Neural crest cell (in vitro differentiated cells): Measurements from ENCODE around the gene CD99. TPM values are rescaled to one million over a fixed set of nuclear protein-coding genes. Genes with fewer than 3 reads are reported as not detected.

Source experiments
- DNase-seq: peaks from one replicate; pipeline ENCODE4 v3.0.0; 2021; ENCODE audit warnings: low read depth, mixed read lengths, low spot score
- H3K27ac Mint-ChIP-seq: one replicate; pipeline ENCODE4 v1.8.0; 2021; ENCODE audit warnings: mild to moderate bottlenecking, mixed read lengths; ENCODE audit not compliant: unreplicated experiment
- H3K27me3 Mint-ChIP-seq: 2 replicates; pipeline ENCODE4 v1.8.0; 2021; ENCODE audit warnings: low read depth, mild to moderate bottlenecking, mixed read lengths
- H3K36me3 Mint-ChIP-seq: 2 replicates; pipeline ENCODE4 v1.8.0; 2021; ENCODE audit warnings: low read depth, mild to moderate bottlenecking, mixed read lengths
- H3K4me1 Mint-ChIP-seq: 2 replicates; pipeline ENCODE4 v1.8.0; 2021; ENCODE audit warnings: mixed read lengths
- H3K4me3 Mint-ChIP-seq: one replicate; pipeline ENCODE4 v1.8.0; 2021; ENCODE audit warnings: mild to moderate bottlenecking, mixed read lengths
- H3K9me3 Mint-ChIP-seq: 2 replicates; pipeline ENCODE4 v1.8.0; 2021; ENCODE audit warnings: mixed read lengths
- total RNA-seq: library from RNA; stranded (reverse); gene quantifications from 2 replicates; pipeline ENCODE4 v1.2.1, GENCODE V29; 2021
- TF ChIP-seq, protein P1 (sequence below): fragments of 200-600 bp; sonication (generic); conservative IDR thresholded peaks from 2 replicates; pipeline ENCODE4 v1.5.0; 2021; ENCODE audit warnings: antibody characterized with exemption, mild to moderate bottlenecking

The CD99 gene
- total RNA-seq, 1 donor from 2014 or later: 165 TPM

DNA sequence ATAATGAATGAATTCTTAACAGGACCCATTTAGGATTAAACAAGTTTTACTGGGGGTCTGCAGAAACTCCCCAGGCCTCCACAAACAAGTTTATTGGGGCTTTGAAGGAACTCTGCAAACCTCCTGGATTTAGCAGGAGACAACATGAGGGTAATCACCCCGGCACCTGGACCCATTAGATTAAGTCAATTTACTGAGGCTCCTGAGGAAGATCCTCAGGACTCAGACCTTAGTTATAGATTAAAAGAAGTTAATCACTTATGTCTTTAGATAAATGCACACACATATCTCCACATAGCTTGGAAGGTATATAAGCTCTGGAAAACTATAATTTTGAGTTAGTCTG lies 90.1 kb downstream of the CD99 start:
- DNase-seq: no peak
- Mint-ChIP-seq H3K9me3 (no peaks in the 10 kb centered on the region), H3K4me1 (peaks cover 12% of the 10 kb centered on the region), H3K36me3 (no peaks in the 10 kb centered on the region), H3K27me3 (peaks cover 9% of the 10 kb centered on the region), H3K4me3 (no peak overlapping the region), H3K27ac (no peak overlapping the region)
- TF ChIP-seq, protein P1, sequence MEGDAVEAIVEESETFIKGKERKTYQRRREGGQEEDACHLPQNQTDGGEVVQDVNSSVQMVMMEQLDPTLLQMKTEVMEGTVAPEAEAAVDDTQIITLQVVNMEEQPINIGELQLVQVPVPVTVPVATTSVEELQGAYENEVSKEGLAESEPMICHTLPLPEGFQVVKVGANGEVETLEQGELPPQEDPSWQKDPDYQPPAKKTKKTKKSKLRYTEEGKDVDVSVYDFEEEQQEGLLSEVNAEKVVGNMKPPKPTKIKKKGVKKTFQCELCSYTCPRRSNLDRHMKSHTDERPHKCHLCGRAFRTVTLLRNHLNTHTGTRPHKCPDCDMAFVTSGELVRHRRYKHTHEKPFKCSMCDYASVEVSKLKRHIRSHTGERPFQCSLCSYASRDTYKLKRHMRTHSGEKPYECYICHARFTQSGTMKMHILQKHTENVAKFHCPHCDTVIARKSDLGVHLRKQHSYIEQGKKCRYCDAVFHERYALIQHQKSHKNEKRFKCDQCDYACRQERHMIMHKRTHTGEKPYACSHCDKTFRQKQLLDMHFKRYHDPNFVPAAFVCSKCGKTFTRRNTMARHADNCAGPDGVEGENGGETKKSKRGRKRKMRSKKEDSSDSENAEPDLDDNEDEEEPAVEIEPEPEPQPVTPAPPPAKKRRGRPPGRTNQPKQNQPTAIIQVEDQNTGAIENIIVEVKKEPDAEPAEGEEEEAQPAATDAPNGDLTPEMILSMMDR: no peak

DNA sequence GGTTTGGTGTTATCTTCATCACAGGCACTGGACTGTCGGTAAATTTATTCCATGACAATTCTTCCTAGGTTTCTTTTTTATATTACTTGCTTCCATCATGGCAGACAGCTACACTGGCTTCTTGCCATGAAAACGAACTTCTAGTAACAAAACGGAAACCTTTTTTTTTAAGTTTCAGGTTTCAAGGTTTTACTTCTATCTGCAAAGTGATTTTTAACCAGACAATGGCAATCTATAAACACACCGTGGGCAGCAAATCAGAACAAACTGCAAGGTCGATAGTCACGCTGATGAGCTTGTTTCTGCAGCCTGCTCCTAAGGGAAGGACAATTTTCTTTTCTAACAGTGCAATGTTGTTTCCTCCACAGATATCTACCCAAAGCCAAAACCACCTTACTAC lies 90.6 kb downstream of the CD99 start:
- no peak overlapping the region for H3K4me3 Mint-ChIP-seq
- peaks cover 9% of the 10 kb centered on the region for H3K27me3 Mint-ChIP-seq
- TF ChIP-seq, protein P1: no peak
- H3K9me3 Mint-ChIP-seq: no peaks in the 10 kb centered on the region
- peaks cover 12% of the 10 kb centered on the region for H3K4me1 Mint-ChIP-seq
- no peaks in the 10 kb centered on the region for H3K36me3 Mint-ChIP-seq
- no peak for DNase-seq
- H3K27ac Mint-ChIP-seq: no peak overlapping the region

DNA sequence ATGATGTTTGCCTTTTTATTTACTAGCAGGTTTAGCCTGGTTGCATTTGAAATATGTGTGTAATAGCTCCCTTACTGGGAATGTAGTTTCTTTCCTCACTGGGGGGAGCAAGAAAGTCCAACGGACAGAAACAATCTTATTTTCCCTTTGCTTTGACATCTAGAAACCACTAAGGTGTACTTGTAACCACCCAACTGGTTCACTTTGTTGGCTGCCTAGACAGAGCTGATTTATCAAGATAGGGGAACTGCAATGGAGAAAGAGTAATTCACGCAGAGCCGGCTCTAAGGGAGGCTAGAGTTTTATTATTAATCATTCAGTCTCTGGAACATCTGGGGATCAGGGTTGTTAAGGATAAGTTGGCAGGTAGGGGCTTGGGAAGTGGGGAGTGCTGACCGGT lies 91.1 kb downstream of the CD99 start:
- H3K27ac Mint-ChIP-seq: no peak overlapping the region
- H3K4me3 Mint-ChIP-seq: no peak overlapping the region
- TF ChIP-seq, protein P1: no peak
- H3K27me3 Mint-ChIP-seq: peaks cover 9% of the 10 kb centered on the region
- DNase-seq: no peak
- no peaks in the 10 kb centered on the region for H3K9me3 Mint-ChIP-seq
- H3K36me3 Mint-ChIP-seq: no peaks in the 10 kb centered on the region
- H3K4me1 Mint-ChIP-seq: peaks cover 12% of the 10 kb centered on the region

DNA sequence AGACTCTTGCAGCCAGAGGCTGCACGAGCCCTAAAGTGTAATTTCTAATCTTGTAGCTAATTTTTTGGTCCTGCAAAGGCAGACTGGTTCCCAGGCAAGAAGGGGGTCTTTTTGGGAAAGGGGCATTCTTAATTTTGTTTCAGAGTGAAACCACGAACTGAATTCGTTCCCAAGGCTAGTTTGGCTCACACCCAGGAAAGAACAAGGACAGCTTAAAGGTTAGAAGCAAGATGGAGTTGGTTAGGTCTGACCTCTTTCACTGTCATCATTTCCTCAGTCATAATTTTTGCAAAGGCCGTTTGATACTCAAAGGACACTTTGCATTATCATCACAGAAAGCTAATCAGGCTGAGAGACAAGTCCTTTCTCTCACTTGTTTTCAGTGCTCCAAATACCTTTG lies 91.7 kb downstream of the CD99 start:
- Mint-ChIP-seq H3K27me3 (peaks cover 9% of the 10 kb centered on the region), H3K4me3 (no peak overlapping the region), H3K9me3 (no peaks in the 10 kb centered on the region), H3K36me3 (no peaks in the 10 kb centered on the region), H3K4me1 (peaks cover 12% of the 10 kb centered on the region), H3K27ac (no peak overlapping the region)
- TF ChIP-seq, protein P1: no peak
- DNase-seq: no peak

DNA sequence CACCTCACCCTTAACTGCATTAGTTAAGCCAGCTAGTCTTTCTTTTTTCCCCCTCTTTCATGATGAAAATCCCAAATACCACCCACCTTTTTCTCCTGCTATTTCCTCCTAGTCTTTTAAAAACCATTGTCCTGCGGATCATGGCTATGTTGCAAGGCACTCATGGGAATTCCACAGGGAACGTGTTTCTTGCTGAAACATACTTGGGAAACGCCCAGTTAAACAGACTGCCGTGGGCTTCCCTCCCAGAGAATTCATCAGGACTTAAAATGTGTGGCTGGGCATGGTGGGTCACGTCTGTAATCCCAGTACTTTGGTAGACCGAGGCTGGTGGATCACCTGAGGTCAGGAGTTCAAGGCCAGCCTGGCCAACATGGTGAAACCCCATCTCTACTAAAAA lies 92.9 kb downstream of the CD99 start:
- TF ChIP-seq, protein P1: no peak
- Mint-ChIP-seq H3K9me3 (no peaks in the 10 kb centered on the region), H3K27me3 (peaks cover 9% of the 10 kb centered on the region), H3K4me3 (no peak overlapping the region), H3K4me1 (peaks cover 12% of the 10 kb centered on the region), H3K36me3 (no peaks in the 10 kb centered on the region), H3K27ac (no peak overlapping the region)
- DNase-seq: no peak

DNA sequence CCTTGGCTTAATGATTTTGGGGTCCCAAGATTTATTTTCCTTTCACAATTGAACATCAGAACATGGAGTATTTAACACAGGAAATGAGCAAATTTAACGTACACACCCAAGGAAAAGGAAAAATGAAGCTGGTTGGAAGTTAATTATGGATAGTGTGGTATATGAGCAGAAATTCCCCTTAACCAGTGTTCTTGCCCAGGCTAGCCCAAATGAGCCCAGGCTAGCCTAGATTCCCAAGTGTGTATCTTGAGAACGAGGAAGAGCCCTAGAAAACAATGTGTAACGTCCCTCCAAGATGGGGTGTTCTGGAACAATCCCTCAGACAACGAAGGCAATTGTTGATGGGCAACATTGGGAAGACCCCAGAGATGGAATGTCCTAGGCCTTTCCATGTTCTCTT lies 94.4 kb downstream of the CD99 start:
- Mint-ChIP-seq H3K27me3 (peaks cover 7% of the 10 kb centered on the region), H3K9me3 (no peaks in the 10 kb centered on the region), H3K36me3 (no peaks in the 10 kb centered on the region), H3K4me1 (peaks cover 11% of the 10 kb centered on the region), H3K27ac (no peak overlapping the region), H3K4me3 (no peak overlapping the region)
- no peak for DNase-seq
- TF ChIP-seq, protein P1: no peak
